Neural cell (in vitro differentiated cells): ENCODE results near the gene GNG4. TPM values are rescaled to one million over a fixed set of nuclear protein-coding genes. Genes with fewer than 3 reads are reported as not detected.

ENCODE experiments used
- H2AFZ ChIP-seq: fragments of 200-600, 300-800 bp; sonication (generic), shearing (Covaris generic); 2 replicates; pipeline ENCODE4 v1.6.0; 2014; ENCODE audit warnings: low read depth, mild to moderate bottlenecking, antibody characterized with exemption, low read length, moderate library complexity
- H3F3A ChIP-seq: fragments of 200-600 bp; shearing (Covaris generic); 2 replicates; pipeline ENCODE4 v1.6.1; 2016; ENCODE audit warnings: mild to moderate bottlenecking, moderate library complexity, mixed read lengths, antibody characterized with exemption, low read length; ENCODE audit not compliant: insufficient read depth, poor library complexity, severe bottlenecking
- H3K27ac ChIP-seq: fragments of 200-600, 300-800 bp; sonication (generic), shearing (Covaris generic); 2 replicates; pipeline ENCODE4 v1.5.1; 2014; ENCODE audit warnings: mild to moderate bottlenecking, low read length, moderate library complexity
- H3K27me3 ChIP-seq: fragments of 300-800, 200-600 bp; sonication (generic), shearing (Covaris generic); 2 replicates; pipeline ENCODE4 v1.6.0; 2014; ENCODE audit warnings: mild to moderate bottlenecking, low read depth, low read length, moderate library complexity; ENCODE audit not compliant: insufficient read depth
- H3K36me3 ChIP-seq: fragments of 300-800, 200-600 bp; sonication (generic), shearing (Covaris generic); 2 replicates; pipeline ENCODE4 v1.5.1; 2014; ENCODE audit warnings: mild to moderate bottlenecking, antibody characterized with exemption, low read length, moderate library complexity; ENCODE audit not compliant: insufficient read depth
- H3K4me2 ChIP-seq: fragments of 300-800, 200-600 bp; sonication (generic), shearing (Covaris generic); 2 replicates; pipeline ENCODE4 v1.6.0; 2014; ENCODE audit warnings: mild to moderate bottlenecking, low read length
- H3K4me3 ChIP-seq: fragments of 300-800, 200-600 bp; sonication (generic), shearing (Covaris generic); 2 replicates; pipeline ENCODE4 v1.5.1; 2014; ENCODE audit warnings: mild to moderate bottlenecking, low read length, moderate library complexity
- H3K79me2 ChIP-seq: fragments of 200-600 bp; shearing (Covaris generic); replicated peaks from 2 replicates; pipeline ENCODE4 v1.6.0; 2014; ENCODE audit warnings: mild to moderate bottlenecking, low read length, moderate library complexity; ENCODE audit not compliant: insufficient read depth
- H3K9ac ChIP-seq: fragments of 300-800, 200-600 bp; sonication (generic), shearing (Covaris generic); 2 replicates; pipeline ENCODE4 v1.6.1; 2016; ENCODE audit warnings: mild to moderate bottlenecking, low read length, mixed read lengths
- H3K9me2 ChIP-seq: fragments of 200-600 bp; shearing (Covaris generic); 2 replicates; pipeline ENCODE4 v1.6.1; 2016; ENCODE audit warnings: mild to moderate bottlenecking, low read length, mixed read lengths; ENCODE audit not compliant: insufficient read depth
- H3K9me3 ChIP-seq: fragments of 200-600, 300-800 bp; sonication (generic), shearing (Covaris generic); 2 replicates; pipeline ENCODE4 v1.6.1; 2016; ENCODE audit warnings: mild to moderate bottlenecking, mixed run types, low read length, moderate library complexity, mixed read lengths
- H4K20me1 ChIP-seq: fragments of 200-600 bp; shearing (Covaris generic); 2 replicates; pipeline ENCODE4 v1.6.1; 2016; ENCODE audit warnings: mild to moderate bottlenecking, mixed run types; ENCODE audit not compliant: insufficient read depth
- CTCF ChIP-seq: fragments of 450-650 bp; IDR thresholded peaks from 2 replicates; pipeline ENCODE4 v1.5.1; 2014; ENCODE audit warnings: antibody characterized with exemption, mild to moderate bottlenecking, moderate library complexity; ENCODE audit not compliant: poor library complexity, severe bottlenecking
- EP300 ChIP-seq: fragments of 450-650 bp; conservative IDR thresholded peaks from 2 replicates; pipeline ENCODE4 v1.6.1; 2014; ENCODE audit warnings: antibody characterized with exemption, mild to moderate bottlenecking, moderate library complexity; ENCODE audit not compliant: poor library complexity, severe bottlenecking
- EZH2 ChIP-seq: fragments of 200-600, 300-800 bp; shearing (Covaris generic), sonication (generic); IDR thresholded peaks from 2 replicates; pipeline ENCODE4 v1.6.1; 2014; ENCODE audit warnings: antibody characterized with exemption, low read length, borderline replicate concordance, mild to moderate bottlenecking; ENCODE audit not compliant: insufficient read depth, poor library complexity, severe bottlenecking
- MXI1 ChIP-seq: fragments of 450-650 bp; conservative IDR thresholded peaks from 2 replicates; pipeline ENCODE4 v1.6.1; 2014; ENCODE audit warnings: antibody characterized with exemption, mild to moderate bottlenecking; ENCODE audit not compliant: poor library complexity, severe bottlenecking
- POLR2AphosphoS5 ChIP-seq: IDR thresholded peaks from 2 replicates; pipeline ENCODE4 v1.6.1; 2012
- RAD21 ChIP-seq: fragments of 450-650 bp; conservative IDR thresholded peaks from 2 replicates; pipeline ENCODE4 v1.6.1; 2014; ENCODE audit warnings: antibody characterized with exemption, mild to moderate bottlenecking, moderate library complexity
- REST ChIP-seq: IDR thresholded peaks from 2 replicates; pipeline ENCODE4 v1.6.1; 2012; ENCODE audit warnings: borderline replicate concordance
- SMC3 ChIP-seq: fragments of 450-650 bp; conservative IDR thresholded peaks from 2 replicates; pipeline ENCODE4 v1.6.1; 2014; ENCODE audit warnings: antibody characterized with exemption, mild to moderate bottlenecking, moderate library complexity; ENCODE audit not compliant: poor library complexity
- TAF1 ChIP-seq: IDR thresholded peaks from 2 replicates; pipeline ENCODE4 v1.6.1; 2012; ENCODE audit warnings: low read depth
- polyA plus RNA-seq: library from polyadenylated mRNA; depleted of rRNA; stranded (reverse); fragments of >200 nt; gene quantifications from 2 replicates; pipeline ENCODE4 v1.2.3, GENCODE V29; 2014

Gene GNG4
- polyA plus RNA-seq, 1 donor from 2014 or later = 63.2 TPM

- Histone ChIP-seq H3K27ac (no peak overlapping the region), H3K9ac (no peak overlapping the region), H3K36me3 (no peaks in the 10 kb centered on the region), H3K9me2 (no peaks in the 10 kb centered on the region), H3K9me3 (no peaks in the 10 kb centered on the region), H3K79me2 (no peaks in the 10 kb centered on the region), H4K20me1 (no peaks in the 10 kb centered on the region), H3K4me3 (no peak overlapping the region), H3F3A (no peaks in the 10 kb centered on the region), H3K4me2 (no peak overlapping the region), H2AFZ (no peak overlapping the region), H3K27me3 (no peaks in the 10 kb centered on the region)
- TF ChIP-seq EP300 = no peak
- no peak for TF ChIP-seq CTCF
- TF ChIP-seq RAD21 = no peak
- no peak for TF ChIP-seq REST
- no peak for TF ChIP-seq MXI1
- no peak for TF ChIP-seq TAF1
- no peak for TF ChIP-seq SMC3
- TF ChIP-seq POLR2AphosphoS5 = no peak
- TF ChIP-seq EZH2 = no peak
Observed at GRCh38 chr1:235682216-235682615, 32.6 kb upstream of the GNG4 start.

GRCh38 chr1:235679644-235680043 lies 30.1 kb upstream of the GNG4 start:
- no peak overlapping the region for H3K4me3 ChIP-seq
- TF ChIP-seq MXI1 = no peak
- no peak for TF ChIP-seq SMC3
- TF ChIP-seq EP300 = no peak
- TF ChIP-seq POLR2AphosphoS5 = no peak
- no peak for TF ChIP-seq CTCF
- no peak for TF ChIP-seq EZH2
- TF ChIP-seq RAD21 = no peak
- TF ChIP-seq REST = no peak
- TF ChIP-seq TAF1 = no peak
- H3K27me3 ChIP-seq = no peaks in the 10 kb centered on the region
- H3K79me2 ChIP-seq = no peaks in the 10 kb centered on the region
- no peaks in the 10 kb centered on the region for H3K36me3 ChIP-seq
- H3K4me2 ChIP-seq = no peak overlapping the region
- H3F3A ChIP-seq = no peaks in the 10 kb centered on the region
- H2AFZ ChIP-seq = no peak overlapping the region
- no peaks in the 10 kb centered on the region for H3K9me2 ChIP-seq
- no peaks in the 10 kb centered on the region for H3K9me3 ChIP-seq
- no peak overlapping the region for H3K9ac ChIP-seq
- no peaks in the 10 kb centered on the region for H4K20me1 ChIP-seq
- no peak overlapping the region for H3K27ac ChIP-seq
